Bronchial epithelial cell (primary cell): ENCODE measurements around the gene RFTN1. TPM values are rescaled to one million over a fixed set of nuclear protein-coding genes. Genes with fewer than 3 reads are reported as not detected.
A peak's percentile ranks its signal among the peaks of the same experiment; 100 is the strongest.

Experiments used
- DNase-seq: peaks from one replicate; pipeline ENCODE4 v3.0.0-alpha.2; 2010; ENCODE audit warnings: low read depth
- FAIRE-seq: peaks from 2 replicates; lab custom pipeline; 2011; peaks lifted over from hg19 to GRCh38; lab: Jason Lieb, UNC
- H3K27me3 ChIP-seq: 2 replicates; pipeline ENCODE4 v1.5.1; 2011; ENCODE audit warnings: low read length; ENCODE audit not compliant: control insufficient read depth, insufficient read depth
- H3K36me3 ChIP-seq: 2 replicates; pipeline ENCODE4 v1.5.1; 2011; ENCODE audit warnings: low read length; ENCODE audit not compliant: control insufficient read depth, insufficient read depth
- H3K4me3 ChIP-seq: 2 replicates; pipeline ENCODE4 v1.5.1; 2011; ENCODE audit warnings: mild to moderate bottlenecking, low read depth, low read length, control low read depth
- CTCF ChIP-seq: IDR thresholded peaks from 2 replicates; pipeline ENCODE4 v1.5.1; 2011; ENCODE audit warnings: mild to moderate bottlenecking, moderate library complexity, low read length, control low read depth, inconsistent platforms; ENCODE audit not compliant: insufficient read depth, severe bottlenecking
- total RNA-seq: library from RNA; depleted of rRNA; stranded (reverse); fragments of >200 nt; gene quantifications from 2 replicates; pipeline ENCODE4 v1.2.1, GENCODE V29; 2014

The RFTN1 gene
- total RNA-seq, 1 donor from 2014 or later: 9.2 TPM

DNA sequence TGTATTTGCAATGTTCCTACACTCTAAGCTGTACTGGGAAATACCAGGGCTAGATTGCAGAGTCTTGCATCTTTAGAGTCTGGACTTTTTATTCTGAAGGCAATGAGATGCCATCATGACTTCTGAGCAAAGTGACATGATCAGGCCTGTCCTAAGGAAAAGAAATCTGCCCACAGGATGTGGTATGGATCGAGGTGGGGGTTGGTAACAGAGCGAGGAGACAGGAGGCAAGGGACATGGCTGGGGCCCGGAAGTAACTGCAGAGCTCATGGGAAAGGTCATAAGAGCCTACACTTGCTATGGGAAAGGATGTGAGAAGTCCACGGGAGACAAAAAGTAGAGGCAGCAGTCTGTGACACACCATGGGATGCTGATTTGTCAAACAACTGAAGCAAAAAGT, 126.9 kb downstream of the RFTN1 start:
- TF ChIP-seq CTCF: no peak
- H3K4me3 ChIP-seq: no peak overlapping the region
- no peak for FAIRE-seq
- DNase-seq: peak; percentile 80
- no peaks in the 10 kb centered on the region for H3K27me3 ChIP-seq
- H3K36me3 ChIP-seq: no peaks in the 10 kb centered on the region

DNA sequence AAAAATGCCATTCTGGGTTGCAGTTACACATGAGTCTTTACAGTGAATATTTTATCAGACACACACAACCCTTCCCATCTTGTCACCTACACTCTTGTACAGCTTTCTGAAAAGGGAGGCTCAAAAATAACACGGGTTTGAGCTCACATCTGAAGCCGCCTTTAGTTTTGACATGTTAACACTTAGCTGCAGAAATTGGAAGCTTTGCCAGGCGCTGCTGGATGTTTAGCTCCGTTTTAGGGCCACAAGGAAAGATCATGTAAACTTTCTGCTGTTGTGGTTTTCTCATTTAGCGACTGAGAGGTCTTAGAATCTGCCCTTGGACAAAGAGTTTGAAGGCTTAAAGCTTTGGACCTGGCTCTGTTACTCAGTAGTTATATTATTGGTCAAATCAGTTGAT, 128.3 kb downstream of the RFTN1 start:
- no peak overlapping the region for H3K4me3 ChIP-seq
- TF ChIP-seq CTCF: no peak
- no peaks in the 10 kb centered on the region for H3K36me3 ChIP-seq
- FAIRE-seq (no peak), DNase-seq (no peak)
- H3K27me3 ChIP-seq: no peaks in the 10 kb centered on the region

GRCh38 chr3:16383864-16384263, 129.6 kb downstream of the RFTN1 start:
- H3K27me3 ChIP-seq: no peaks in the 10 kb centered on the region
- H3K36me3 ChIP-seq: no peaks in the 10 kb centered on the region
- H3K4me3 ChIP-seq: no peak overlapping the region
- no peak for TF ChIP-seq CTCF
- no peak for DNase-seq
- FAIRE-seq: no peak

DNA sequence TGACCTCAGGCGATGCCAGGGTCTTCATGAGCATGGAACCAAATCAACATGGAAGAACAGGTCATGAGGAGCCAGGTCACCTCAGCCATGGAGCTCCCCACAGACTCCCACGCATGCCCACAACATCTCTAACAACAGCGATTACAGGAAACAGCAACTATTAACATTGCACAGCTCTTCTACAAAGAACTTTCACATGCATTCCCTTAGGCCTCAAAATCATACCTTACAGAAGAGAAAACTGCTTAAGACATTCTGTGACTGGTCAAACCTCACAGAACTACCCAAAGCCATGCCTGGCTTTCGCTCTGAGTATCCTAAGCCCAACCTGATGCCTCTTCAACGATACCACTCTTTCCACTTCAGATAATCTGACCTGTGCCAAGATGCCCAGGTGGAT, 130.7 kb downstream of the RFTN1 start:
- FAIRE-seq (no peak), DNase-seq (no peak)
- no peak for TF ChIP-seq CTCF
- Histone ChIP-seq H3K27me3 (no peaks in the 10 kb centered on the region), H3K36me3 (no peaks in the 10 kb centered on the region), H3K4me3 (no peak overlapping the region)

DNA sequence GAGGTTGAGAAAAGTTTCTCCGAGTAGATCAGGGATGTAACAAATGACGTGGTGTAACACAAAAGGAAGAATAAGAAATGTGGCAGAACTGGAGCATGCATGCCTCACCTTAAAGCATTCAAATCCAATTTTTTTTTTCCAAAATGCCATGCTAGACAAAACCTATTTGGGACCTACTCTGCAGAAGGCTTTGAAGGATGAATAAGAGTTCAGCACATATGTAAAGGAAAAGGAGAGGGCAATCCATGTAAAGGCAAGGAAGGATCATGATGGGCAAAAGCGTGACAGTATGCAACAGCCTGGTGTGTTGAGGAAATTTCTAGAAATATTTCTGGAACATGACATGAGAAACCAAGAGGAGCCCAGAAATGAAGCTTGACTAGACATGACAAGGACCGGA, 132.1 kb downstream of the RFTN1 start:
- FAIRE-seq: no peak
- H3K36me3 ChIP-seq: no peaks in the 10 kb centered on the region
- H3K4me3 ChIP-seq: no peak overlapping the region
- TF ChIP-seq CTCF: no peak
- no peak for DNase-seq
- no peaks in the 10 kb centered on the region for H3K27me3 ChIP-seq

DNA sequence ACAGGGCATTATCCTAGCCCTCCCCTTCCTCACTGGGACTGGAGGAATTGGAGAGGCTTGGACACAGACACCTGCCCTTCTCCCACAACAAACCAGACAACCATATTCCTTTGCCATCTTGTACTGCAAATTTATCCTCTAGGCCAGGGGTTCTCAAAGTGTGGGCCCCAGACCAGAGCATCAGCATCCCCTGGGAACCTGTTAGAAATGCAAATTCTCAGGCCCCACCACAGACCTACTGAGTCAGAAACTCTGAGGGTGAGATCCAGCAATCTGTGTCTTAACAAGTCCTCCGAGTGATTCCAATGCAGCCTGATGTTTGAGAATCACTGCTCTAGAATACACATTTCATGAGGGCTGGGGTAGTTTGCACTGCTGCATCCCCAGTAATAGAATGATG, 133.1 kb downstream of the RFTN1 start:
- FAIRE-seq (no peak), DNase-seq (no peak)
- no peak overlapping the region for H3K4me3 ChIP-seq
- no peak for TF ChIP-seq CTCF
- H3K36me3 ChIP-seq: no peaks in the 10 kb centered on the region
- H3K27me3 ChIP-seq: no peaks in the 10 kb centered on the region
